HG03064 (cell line): Measurements from ENCODE around the gene LITAFD.

Experiments
- ATAC-seq: cut with Tn5 transposase; IDR thresholded peaks from one replicate; pipeline ENCODE4 v1.9.1; 2021; ENCODE audit warnings: low read depth; ENCODE audit not compliant: unreplicated experiment

The LITAFD gene

GRCh38 chr16:8855051-8855786 lies 26.9 kb upstream of the LITAFD start:
- no peak for ATAC-seq

- ATAC-seq, result no peak
Measured at GRCh38 chr16:8855972-8856371, 26.2 kb upstream of the LITAFD start.

- ATAC-seq, result no peak
Measured at GRCh38 chr16:8858994-8859912, 22.9 kb upstream of the LITAFD start.

- ATAC-seq, result no peak
Measured at GRCh38 chr16:8859913-8860881, 22.0 kb upstream of the LITAFD start.

GRCh38 chr16:8861563-8862308 lies 20.4 kb upstream of the LITAFD start:
- ATAC-seq, result no peak

GRCh38 chr16:8862309-8863130 lies 19.6 kb upstream of the LITAFD start:
- no peak for ATAC-seq

- no peak for ATAC-seq
Measured at GRCh38 chr16:8863594-8864424, 18.3 kb upstream of the LITAFD start.

GRCh38 chr16:8864480-8865110 lies 17.6 kb upstream of the LITAFD start:
- no peak for ATAC-seq

- ATAC-seq, result no peak
Measured at GRCh38 chr16:8865145-8865882, 16.8 kb upstream of the LITAFD start.

- no peak for ATAC-seq
Measured at GRCh38 chr16:8866118-8866883, 15.8 kb upstream of the LITAFD start.

GRCh38 chr16:8866884-8867215 lies 15.3 kb upstream of the LITAFD start:
- no peak for ATAC-seq

GRCh38 chr16:8867216-8867931 lies 14.8 kb upstream of the LITAFD start:
- ATAC-seq, result no peak

- ATAC-seq, result no peak
Measured at GRCh38 chr16:8867932-8868415, 14.2 kb upstream of the LITAFD start.

GRCh38 chr16:8868416-8869211 lies 13.5 kb upstream of the LITAFD start, which contains the start of gene CARHSP1:
Gene CARHSP1 (minus strand): TSS chr16:8869006. CDS start chr16:8859328, 9,678 bp downstream.
- peak; percentile 73 for ATAC-seq
